ENCODE data around the gene NEUROD6.

The NEUROD6 gene

GRCh38 chr7:31318313-31318712 is 22.2 kb downstream of the NEUROD6 start:
- no peaks in the 10 kb centered on the region for H3K9me3 ChIP-seq (ENCODE audit: control extremely low read depth in 1 of 5, control insufficient read depth in 4 of 5, insufficient read depth in 2 of 5, low read depth in 1 of 5, low read length in 4 of 5)
- H3K36me3 ChIP-seq (ENCODE audit: control insufficient read depth in 4 of 4, insufficient read depth in 4 of 4, low read length in 3 of 4): no peaks in the 10 kb centered on the region
- no peaks in the 10 kb centered on the region for H3K4me1 ChIP-seq (ENCODE audit: control extremely low read depth in 1 of 4, control insufficient read depth in 4 of 4, insufficient read depth in 4 of 4, low read length in 3 of 4)
- no peak overlapping the region for H3K4me3 ChIP-seq (ENCODE audit: control insufficient read depth in 1 of 7, extremely low read depth in 1 of 7, insufficient read depth in 4 of 7, low read depth in 2 of 7, low read length in 6 of 7)
- POLR2A ChIA-PET: no interaction called here
- 78% methylated on average over 4 of the region's 5 CpGs for WGBS (ENCODE audit: insufficient coverage)
- CTCF ChIA-PET: no interaction called here
- H3K27me3 ChIP-seq (replicated peaks in 2 of 5; ENCODE audit: control insufficient read depth in 4 of 5, insufficient read depth in 5 of 5, low read length in 4 of 5): no peaks in the 10 kb centered on the region
- H3K27ac ChIP-seq (ENCODE audit: insufficient read depth in 1 of 2, low read depth in 1 of 2, low read length in 2 of 2, poor library complexity in 1 of 2, severe bottlenecking in 2 of 2): no peak overlapping the region
- no peak for DNase-seq

DNA sequence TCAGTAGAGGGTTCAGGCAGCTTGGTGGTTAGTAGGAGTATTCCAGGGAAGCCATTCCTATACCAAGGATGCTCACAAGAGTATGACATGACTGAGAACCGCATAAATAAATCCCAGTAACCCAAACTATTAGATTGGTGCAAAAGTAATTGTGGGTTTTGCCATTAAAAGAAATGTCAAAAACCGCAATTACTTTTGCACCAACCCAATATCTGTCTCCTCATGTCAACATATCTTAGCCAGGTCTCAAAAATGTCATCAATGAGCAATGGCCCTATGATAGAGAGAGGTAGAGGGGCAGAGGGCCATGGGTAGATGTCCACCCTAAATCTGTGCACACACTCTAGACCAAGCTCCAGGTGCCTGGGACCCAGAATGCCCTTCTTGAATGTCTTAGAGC is 23.6 kb downstream of the NEUROD6 start:
- no peak for DNase-seq
- Histone ChIP-seq H3K27ac (ENCODE audit: insufficient read depth in 1 of 2, low read depth in 1 of 2, low read length in 2 of 2, poor library complexity in 1 of 2, severe bottlenecking in 2 of 2) (no peak overlapping the region), H3K4me1 (ENCODE audit: control extremely low read depth in 1 of 4, control insufficient read depth in 4 of 4, insufficient read depth in 4 of 4, low read length in 3 of 4) (no peaks in the 10 kb centered on the region), H3K27me3 (replicated peaks in 2 of 5; ENCODE audit: control insufficient read depth in 4 of 5, insufficient read depth in 5 of 5, low read length in 4 of 5) (no peaks in the 10 kb centered on the region), H3K36me3 (ENCODE audit: control insufficient read depth in 4 of 4, insufficient read depth in 4 of 4, low read length in 3 of 4) (no peaks in the 10 kb centered on the region), H3K4me3 (ENCODE audit: control insufficient read depth in 1 of 7, extremely low read depth in 1 of 7, insufficient read depth in 4 of 7, low read depth in 2 of 7, low read length in 6 of 7) (no peak overlapping the region), H3K9me3 (ENCODE audit: control extremely low read depth in 1 of 5, control insufficient read depth in 4 of 5, insufficient read depth in 2 of 5, low read depth in 1 of 5, low read length in 4 of 5) (no peaks in the 10 kb centered on the region)
- ChIA-PET POLR2A (no interaction called here), CTCF (no interaction called here)
- no CpG with 5 or more reads among the region's 2 CpGs for WGBS (ENCODE audit: insufficient coverage)

DNA sequence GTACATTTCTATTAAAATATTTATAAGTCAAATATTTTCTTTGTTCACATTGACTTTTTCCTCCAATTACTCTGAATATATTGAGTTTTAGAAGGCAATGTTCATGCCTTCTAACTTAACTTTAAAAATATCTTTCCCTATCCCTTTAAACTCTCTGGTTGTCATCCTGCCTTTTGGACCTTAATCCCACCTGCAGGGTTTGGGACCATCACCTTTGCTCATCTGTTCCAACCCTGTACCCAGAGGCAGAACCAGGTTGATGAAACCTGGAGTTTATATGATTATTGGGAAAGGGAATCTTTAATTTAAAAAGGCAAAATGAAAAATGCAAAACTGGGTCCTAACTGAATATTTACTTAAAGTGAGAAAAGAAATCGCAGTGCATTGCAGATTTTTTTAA is 24.8 kb downstream of the NEUROD6 start:
- WGBS (ENCODE audit: insufficient coverage): no CpG with 5 or more reads among the region's 1 CpG
- Histone ChIP-seq H3K4me1 (ENCODE audit: control extremely low read depth in 1 of 4, control insufficient read depth in 4 of 4, insufficient read depth in 4 of 4, low read length in 3 of 4) (no peaks in the 10 kb centered on the region), H3K36me3 (ENCODE audit: control insufficient read depth in 4 of 4, insufficient read depth in 4 of 4, low read length in 3 of 4) (no peaks in the 10 kb centered on the region), H3K4me3 (ENCODE audit: control insufficient read depth in 1 of 7, extremely low read depth in 1 of 7, insufficient read depth in 4 of 7, low read depth in 2 of 7, low read length in 6 of 7) (no peak overlapping the region), H3K27ac (ENCODE audit: insufficient read depth in 1 of 2, low read depth in 1 of 2, low read length in 2 of 2, poor library complexity in 1 of 2, severe bottlenecking in 2 of 2) (no peak overlapping the region), H3K9me3 (ENCODE audit: control extremely low read depth in 1 of 5, control insufficient read depth in 4 of 5, insufficient read depth in 2 of 5, low read depth in 1 of 5, low read length in 4 of 5) (no peaks in the 10 kb centered on the region), H3K27me3 (replicated peaks in 2 of 5; ENCODE audit: control insufficient read depth in 4 of 5, insufficient read depth in 5 of 5, low read length in 4 of 5) (peaks cover 0 to 7% (median 0%) of the 10 kb centered on the region in 5 experiments)
- CTCF ChIA-PET: no interaction called here
- DNase-seq: no peak
- POLR2A ChIA-PET: no interaction called here

- POLR2A ChIA-PET: no interaction called here
- CTCF ChIA-PET: no interaction called here
- peaks cover 0 to 9% (median 0%) of the 10 kb centered on the region in 5 experiments for H3K27me3 ChIP-seq (replicated peaks in 2 of 5; ENCODE audit: control insufficient read depth in 4 of 5, insufficient read depth in 5 of 5, low read length in 4 of 5)
- no peaks in the 10 kb centered on the region for H3K36me3 ChIP-seq (ENCODE audit: control insufficient read depth in 4 of 4, insufficient read depth in 4 of 4, low read length in 3 of 4)
- WGBS (ENCODE audit: insufficient coverage): 88% methylated on average over 2 of the region's 4 CpGs
- H3K9me3 ChIP-seq (ENCODE audit: control extremely low read depth in 1 of 5, control insufficient read depth in 4 of 5, insufficient read depth in 2 of 5, low read depth in 1 of 5, low read length in 4 of 5): no peaks in the 10 kb centered on the region
- no peak overlapping the region for H3K4me3 ChIP-seq (ENCODE audit: control insufficient read depth in 1 of 7, extremely low read depth in 1 of 7, insufficient read depth in 4 of 7, low read depth in 2 of 7, low read length in 6 of 7)
- DNase-seq: no peak
- H3K27ac ChIP-seq (ENCODE audit: insufficient read depth in 1 of 2, low read depth in 1 of 2, low read length in 2 of 2, poor library complexity in 1 of 2, severe bottlenecking in 2 of 2): no peak overlapping the region
- no peaks in the 10 kb centered on the region for H3K4me1 ChIP-seq (ENCODE audit: control extremely low read depth in 1 of 4, control insufficient read depth in 4 of 4, insufficient read depth in 4 of 4, low read length in 3 of 4)
Measured at GRCh38 chr7:31314781-31315180, 25.7 kb downstream of the NEUROD6 start.

- CTCF ChIA-PET: no interaction called here
- no peak for DNase-seq
- POLR2A ChIA-PET: no interaction called here
- Histone ChIP-seq H3K27ac (ENCODE audit: insufficient read depth in 1 of 2, low read depth in 1 of 2, low read length in 2 of 2, poor library complexity in 1 of 2, severe bottlenecking in 2 of 2) (no peak overlapping the region), H3K27me3 (replicated peaks in 2 of 5; ENCODE audit: control insufficient read depth in 4 of 5, insufficient read depth in 5 of 5, low read length in 4 of 5) (peaks cover 0 to 11% (median 0%) of the 10 kb centered on the region in 5 experiments), H3K4me3 (ENCODE audit: control insufficient read depth in 1 of 7, extremely low read depth in 1 of 7, insufficient read depth in 4 of 7, low read depth in 2 of 7, low read length in 6 of 7) (no peak overlapping the region), H3K4me1 (ENCODE audit: control extremely low read depth in 1 of 4, control insufficient read depth in 4 of 4, insufficient read depth in 4 of 4, low read length in 3 of 4) (no peaks in the 10 kb centered on the region), H3K9me3 (ENCODE audit: control extremely low read depth in 1 of 5, control insufficient read depth in 4 of 5, insufficient read depth in 2 of 5, low read depth in 1 of 5, low read length in 4 of 5) (no peaks in the 10 kb centered on the region), H3K36me3 (ENCODE audit: control insufficient read depth in 4 of 4, insufficient read depth in 4 of 4, low read length in 3 of 4) (no peaks in the 10 kb centered on the region)
- 96% methylated on average over 6 of the region's 7 CpGs for WGBS (ENCODE audit: insufficient coverage)
Measured at GRCh38 chr7:31312889-31313288, 27.6 kb downstream of the NEUROD6 start.

- H3K27me3 ChIP-seq (replicated peaks in 2 of 5; ENCODE audit: control insufficient read depth in 4 of 5, insufficient read depth in 5 of 5, low read length in 4 of 5): peaks cover 0 to 11% (median 0%) of the 10 kb centered on the region in 5 experiments
- 73% methylated on average over 6 of the region's 6 CpGs for WGBS (ENCODE audit: insufficient coverage)
- H3K27ac ChIP-seq (ENCODE audit: insufficient read depth in 1 of 2, low read depth in 1 of 2, low read length in 2 of 2, poor library complexity in 1 of 2, severe bottlenecking in 2 of 2): no peak overlapping the region
- ChIA-PET CTCF (no interaction called here), POLR2A (no interaction called here)
- H3K36me3 ChIP-seq (ENCODE audit: control insufficient read depth in 4 of 4, insufficient read depth in 4 of 4, low read length in 3 of 4): no peaks in the 10 kb centered on the region
- no peak for DNase-seq
- no peak overlapping the region for H3K4me3 ChIP-seq (ENCODE audit: control insufficient read depth in 1 of 7, extremely low read depth in 1 of 7, insufficient read depth in 4 of 7, low read depth in 2 of 7, low read length in 6 of 7)
- H3K4me1 ChIP-seq (ENCODE audit: control extremely low read depth in 1 of 4, control insufficient read depth in 4 of 4, insufficient read depth in 4 of 4, low read length in 3 of 4): no peaks in the 10 kb centered on the region
- H3K9me3 ChIP-seq (ENCODE audit: control extremely low read depth in 1 of 5, control insufficient read depth in 4 of 5, insufficient read depth in 2 of 5, low read depth in 1 of 5, low read length in 4 of 5): no peaks in the 10 kb centered on the region
Measured at GRCh38 chr7:31311552-31311951, 29.0 kb downstream of the NEUROD6 start.

GRCh38 chr7:31310321-31310935 is 30.1 kb downstream of the NEUROD6 start:
- Histone ChIP-seq H3K4me3 (ENCODE audit: control insufficient read depth in 1 of 7, extremely low read depth in 1 of 7, insufficient read depth in 4 of 7, low read depth in 2 of 7, low read length in 6 of 7) (no peak overlapping the region), H3K36me3 (ENCODE audit: control insufficient read depth in 4 of 4, insufficient read depth in 4 of 4, low read length in 3 of 4) (no peaks in the 10 kb centered on the region), H3K4me1 (ENCODE audit: control extremely low read depth in 1 of 4, control insufficient read depth in 4 of 4, insufficient read depth in 4 of 4, low read length in 3 of 4) (no peaks in the 10 kb centered on the region), H3K27ac (ENCODE audit: insufficient read depth in 1 of 2, low read depth in 1 of 2, low read length in 2 of 2, poor library complexity in 1 of 2, severe bottlenecking in 2 of 2) (no peak overlapping the region), H3K9me3 (ENCODE audit: control extremely low read depth in 1 of 5, control insufficient read depth in 4 of 5, insufficient read depth in 2 of 5, low read depth in 1 of 5, low read length in 4 of 5) (no peaks in the 10 kb centered on the region), H3K27me3 (replicated peaks in 2 of 5; ENCODE audit: control insufficient read depth in 4 of 5, insufficient read depth in 5 of 5, low read length in 4 of 5) (peaks cover 0 to 11% (median 0%) of the 10 kb centered on the region in 5 experiments)
- ChIA-PET POLR2A (no interaction called here), CTCF (no interaction called here)
- DNase-seq: no peak
- WGBS (ENCODE audit: insufficient coverage): 60% methylated on average over 1 of the region's 4 CpGs

Measured in common myeloid progenitor, CD34-positive (primary cell).